Activated CD4-positive, alpha-beta T cell treated with anti-CD3 and anti-CD28 coated beads for 1 hour (primary cell): ENCODE measurements around the gene KPNA3.
"Not testable (repeated sequence)": the region's sequence is repeated elsewhere in the genome, so short reads cannot be mapped to it uniquely, and the experiment has no call there.

Experiments
- DNase-seq: peaks from one replicate; pipeline ENCODE4 v3.0.0-alpha.2; 2020

KPNA3 gene

GRCh38 chr13:49803047-49803446, 10.6 kb upstream of the KPNA3 start:
- DNase-seq: not testable (repeated sequence)

GRCh38 chr13:49802426-49802825, 9.9 kb upstream of the KPNA3 start:
- no peak for DNase-seq

- DNase-seq: peak; percentile 19
These were observed 552 bp downstream of the KPNA3 start for GRCh38 chr13:49791711-49792549.

- no peak for DNase-seq
These were observed 1.2 kb downstream of the KPNA3 start for GRCh38 chr13:49791315-49791710.

GRCh38 chr13:49789968-49790367, 2.5 kb downstream of the KPNA3 start:
- DNase-seq: no peak

- no peak for DNase-seq
These were observed 6.0 kb downstream of the KPNA3 start for GRCh38 chr13:49786401-49787008.

- DNase-seq: no peak
These were observed 7.5 kb downstream of the KPNA3 start for GRCh38 chr13:49784886-49785570.

GRCh38 chr13:49783865-49784264, 8.6 kb downstream of the KPNA3 start:
- no peak for DNase-seq

- DNase-seq: no peak
These were observed 9.7 kb downstream of the KPNA3 start for GRCh38 chr13:49782784-49783183.

GRCh38 chr13:49781806-49782205, 10.7 kb downstream of the KPNA3 start:
- DNase-seq: no peak

- DNase-seq: no peak
These were observed 12.8 kb downstream of the KPNA3 start for GRCh38 chr13:49779721-49780120.

GRCh38 chr13:49777746-49778614, 14.5 kb downstream of the KPNA3 start:
- DNase-seq: no peak

GRCh38 chr13:49776871-49777270, 15.6 kb downstream of the KPNA3 start:
- no peak for DNase-seq

GRCh38 chr13:49774376-49775005, 18.0 kb downstream of the KPNA3 start:
- DNase-seq: no peak

- DNase-seq: no peak
These were observed 19.7 kb downstream of the KPNA3 start for GRCh38 chr13:49772828-49773227.

- DNase-seq: not testable (repeated sequence)
These were observed 30.7 kb downstream of the KPNA3 start for GRCh38 chr13:49761811-49762210.

GRCh38 chr13:49760558-49760957, 31.9 kb downstream of the KPNA3 start:
- DNase-seq: no peak

GRCh38 chr13:49759503-49759902, 33.0 kb downstream of the KPNA3 start:
- DNase-seq: no peak

GRCh38 chr13:49756263-49756662, 36.2 kb downstream of the KPNA3 start:
- no peak for DNase-seq

- DNase-seq: no peak
These were observed 38.3 kb downstream of the KPNA3 start for GRCh38 chr13:49754146-49754545.

- no peak for DNase-seq
These were observed 42.6 kb downstream of the KPNA3 start for GRCh38 chr13:49749848-49750247.

GRCh38 chr13:49746111-49746510, 46.4 kb downstream of the KPNA3 start:
- no peak for DNase-seq
